Activated CD8-positive, alpha-beta memory T cell treated with anti-CD3 and anti-CD28 coated beads for 48 hours (primary cell): ENCODE data around the gene UBFD1.
"Not testable (repeated sequence)": the region's sequence is repeated elsewhere in the genome, so short reads cannot be mapped to it uniquely, and the experiment has no call there.

ENCODE experiments used
- DNase-seq, 3 experiments: peaks; one replicate each; pipeline ENCODE4 v3.0.0-alpha.2; 2020; ENCODE audit warnings: low read depth in 2 of 3, low spot score in 2 of 3

UBFD1 gene

GRCh38 chr16:23597003-23597756 lies 39.7 kb downstream of the UBFD1 start:
- peak in 1 of 3 experiments; percentile 3 for DNase-seq

- DNase-seq, result no peak
These were observed 50.2 kb downstream of the UBFD1 start for GRCh38 chr16:23607726-23608125.

- no peak for DNase-seq
These were observed 50.7 kb downstream of the UBFD1 start for GRCh38 chr16:23608194-23608593.

DNA sequence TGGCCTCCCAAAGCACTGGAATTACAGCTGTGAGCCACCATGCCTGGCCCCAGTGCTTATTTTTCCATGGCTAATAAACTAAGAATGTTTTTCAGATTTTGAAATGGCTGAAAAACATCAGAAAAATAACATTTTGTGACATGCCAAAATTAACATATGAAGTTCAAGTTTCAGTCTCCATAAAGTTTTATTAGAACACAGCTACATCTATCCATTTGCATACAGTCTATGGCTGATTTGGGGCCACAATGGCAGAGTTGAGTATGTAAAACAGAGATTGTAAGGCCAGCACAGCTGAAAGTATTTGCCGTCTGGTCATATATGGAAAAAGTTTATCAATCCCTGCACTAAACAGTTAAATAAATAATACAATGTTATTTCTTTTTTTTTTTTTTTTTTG lies 52.4 kb downstream of the UBFD1 start:
- no peak for DNase-seq

DNA sequence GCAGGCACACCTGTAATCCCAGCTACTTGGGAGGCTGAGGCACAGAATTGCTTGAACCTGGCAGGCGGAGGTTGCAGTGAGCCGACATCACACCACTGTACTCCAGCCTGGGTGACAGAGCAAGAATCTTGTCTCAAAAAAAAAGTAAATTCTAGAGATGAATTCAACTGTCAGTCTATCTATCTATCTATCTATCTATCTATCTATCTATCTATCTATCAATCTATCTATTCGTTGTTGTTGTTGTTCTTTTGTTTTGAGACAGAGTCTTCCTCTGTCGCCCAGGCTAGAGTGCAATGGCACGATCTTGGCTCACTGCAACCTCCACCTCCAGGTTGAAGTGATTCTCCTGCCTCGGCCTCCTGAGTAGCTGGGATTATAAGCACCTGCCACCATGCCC lies 53.4 kb downstream of the UBFD1 start:
- not testable (repeated sequence) for DNase-seq

GRCh38 chr16:23611936-23612335 lies 54.4 kb downstream of the UBFD1 start:
- DNase-seq, result no peak

- DNase-seq, result no peak
These were observed 58.3 kb downstream of the UBFD1 start for GRCh38 chr16:23615805-23616204.
